GM12801 (cell line): ENCODE results near the gene CLCN7.

Source experiments
- CTCF ChIP-seq: IDR thresholded peaks from one replicate; pipeline ENCODE4 v1.5.1; 2011; ENCODE audit warnings: control low read depth; ENCODE audit not compliant: insufficient read length; ENCODE audit errors: extremely low read depth

The CLCN7 gene

GRCh38 chr16:1413684-1414531 is 60.9 kb downstream of the CLCN7 start:
- TF ChIP-seq CTCF, result no peak

GRCh38 chr16:1412847-1413246 is 62.0 kb downstream of the CLCN7 start:
- no peak for TF ChIP-seq CTCF

DNA sequence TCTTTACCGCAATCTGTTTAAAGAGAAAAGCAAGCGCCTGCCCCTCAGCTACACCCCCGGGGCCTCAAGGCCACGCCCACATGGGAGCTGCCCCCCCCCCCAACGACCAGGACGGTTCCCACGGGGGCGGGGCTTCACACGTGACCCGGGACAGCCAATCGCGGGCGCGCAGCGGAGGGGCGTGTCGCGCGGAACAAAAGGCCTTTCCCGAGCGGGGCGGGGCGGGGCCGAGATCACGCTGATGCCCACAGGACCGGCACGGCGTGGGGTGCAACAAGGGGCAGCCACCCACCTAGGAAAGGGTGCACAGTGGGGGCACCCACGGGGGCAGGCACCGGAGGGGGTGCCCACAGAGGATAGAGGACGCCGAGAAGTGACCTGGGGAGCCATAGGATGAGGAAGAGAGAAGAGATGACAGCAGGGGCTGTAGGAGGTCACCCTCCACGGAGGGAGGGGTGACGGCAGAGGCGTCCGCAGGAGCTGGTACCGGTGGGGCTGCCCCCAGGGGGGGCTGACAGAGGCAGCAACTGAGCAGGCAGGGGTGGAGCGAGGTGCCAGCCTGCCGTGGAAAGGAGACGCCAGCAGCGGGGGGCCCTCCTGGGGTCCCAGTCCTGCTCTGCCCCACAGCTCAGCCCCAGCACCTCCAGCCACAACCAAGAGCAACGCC is 66.5 kb downstream of the CLCN7 start:
- TF ChIP-seq CTCF, result no peak

- no peak for TF ChIP-seq CTCF
These were observed 67.1 kb downstream of the CLCN7 start for GRCh38 chr16:1407753-1408152.

DNA sequence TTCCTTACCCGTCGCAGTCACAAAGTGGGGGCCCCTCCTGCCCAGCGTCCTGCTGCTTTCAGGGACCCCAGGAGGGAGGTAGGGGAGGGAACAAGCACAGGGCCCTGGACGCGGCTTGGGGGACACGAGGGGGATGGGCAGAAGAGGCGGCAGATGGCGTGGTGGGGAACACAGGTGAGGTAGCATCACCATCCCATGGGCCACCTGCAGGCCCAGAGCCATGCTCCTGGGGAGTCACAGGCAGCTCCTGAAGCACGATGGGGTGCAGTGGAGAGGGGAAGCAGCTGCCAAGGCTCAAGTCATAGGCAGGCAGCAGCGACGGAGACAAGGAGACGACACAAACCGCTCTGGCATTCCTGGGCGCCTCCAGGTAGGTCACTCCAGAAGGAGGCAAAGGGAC is 71.1 kb downstream of the CLCN7 start:
- no peak for TF ChIP-seq CTCF

DNA sequence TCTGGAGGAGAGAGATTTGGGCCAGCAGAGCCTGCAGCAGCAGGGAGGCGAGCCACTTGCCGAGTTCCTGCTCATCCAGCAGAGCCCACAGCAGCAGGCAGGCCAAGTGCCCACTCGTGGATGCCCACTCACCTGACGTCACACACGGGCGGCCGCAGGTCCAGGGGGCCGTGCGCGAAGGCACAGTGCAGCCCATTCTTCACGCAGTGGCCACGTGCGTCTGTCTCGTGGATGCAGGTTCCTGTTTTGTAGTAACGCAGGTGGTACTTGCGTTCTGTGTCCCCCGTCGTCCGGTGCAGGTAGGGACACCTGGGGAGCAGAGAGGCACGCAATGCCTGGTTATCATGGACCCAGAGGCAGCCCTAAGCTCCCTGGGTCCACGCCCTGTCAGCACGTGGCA is 71.8 kb downstream of the CLCN7 start:
- no peak for TF ChIP-seq CTCF

GRCh38 chr16:1401758-1402154 is 73.1 kb downstream of the CLCN7 start:
- no peak for TF ChIP-seq CTCF
